Measurements from ENCODE around the gene DYSF. TPM values are rescaled to one million over a fixed set of nuclear protein-coding genes. Genes with fewer than 3 reads are reported as not detected.

DYSF gene
- total RNA-seq, 4 donors from 2014 or later: 4.2 to 12.0 (median 5.9) TPM

- Histone ChIP-seq H3K36me3 (no peaks in the 10 kb centered on the region), H3K4me3 (no peak overlapping the region), H3K9me3 (no peaks in the 10 kb centered on the region), H3K27me3 (peaks cover 0 to 16% of the 10 kb centered on the region in 2 donors), H3K4me1 (peaks cover 0 to 14% (median 0%) of the 10 kb centered on the region in 4 donors), H3K27ac (no peak overlapping the region)
- DNase-seq (ENCODE audit: low spot score in 2 of 2): no peak
- 68 to 89% methylated on average over 14 of the region's 14 CpGs for WGBS, 2 donors
- TF ChIP-seq EP300 (IDR thresholded peaks at IDR 0.05) (no peak), POLR2A (IDR thresholded peaks at IDR 0.05) (no peak), CTCF (IDR thresholded peaks at IDR 0.05) (no peak)
These were observed 93.5 kb downstream of the DYSF start for GRCh38 chr2:71546777-71547281.

- no peak for DNase-seq (ENCODE audit: low spot score in 2 of 2)
- Histone ChIP-seq H3K4me1 (peaks cover 0 to 14% (median 0%) of the 10 kb centered on the region in 4 donors), H3K4me3 (no peak overlapping the region), H3K27me3 (peaks cover 0 to 16% of the 10 kb centered on the region in 2 donors), H3K9me3 (no peaks in the 10 kb centered on the region), H3K36me3 (no peaks in the 10 kb centered on the region), H3K27ac (no peak overlapping the region)
- TF ChIP-seq CTCF (IDR thresholded peaks at IDR 0.05) (no peak), EP300 (IDR thresholded peaks at IDR 0.05) (no peak), POLR2A (IDR thresholded peaks at IDR 0.05) (no peak)
- 78 to 82% methylated on average over 12 to 13 of the region's 13 CpGs for WGBS, 2 donors
These were observed 94.4 kb downstream of the DYSF start for GRCh38 chr2:71547616-71548285.

- no peak for TF ChIP-seq POLR2A (IDR thresholded peaks at IDR 0.05)
- TF ChIP-seq EP300 (IDR thresholded peaks at IDR 0.05): no peak
- peak; percentile 61 to 93 (median 70) for TF ChIP-seq CTCF (IDR thresholded peaks at IDR 0.05)
- peak; percentile 65 to 72 for DNase-seq (ENCODE audit: low spot score in 2 of 2)
These were observed 95.5 kb downstream of the DYSF start for GRCh38 chr2:71548646-71549425.

GRCh38 chr2:71550801-71551630 is 97.7 kb downstream of the DYSF start:
- Histone ChIP-seq H3K36me3 (no peaks in the 10 kb centered on the region), H3K9me3 (no peaks in the 10 kb centered on the region), H3K27ac (no peak overlapping the region), H3K27me3 (peaks cover 0 to 6% of the 10 kb centered on the region in 2 donors), H3K4me1 (peaks cover 0 to under 1% (median 0%) of the 10 kb centered on the region in 4 donors), H3K4me3 (no peak overlapping the region)
- TF ChIP-seq EP300 (IDR thresholded peaks at IDR 0.05) (no peak), CTCF (IDR thresholded peaks at IDR 0.05) (no peak), POLR2A (IDR thresholded peaks at IDR 0.05) (no peak)
- DNase-seq (ENCODE audit: low spot score in 2 of 2): no peak
- WGBS, 2 donors: 92% methylated on average over 11 of the region's 11 CpGs

More at GRCh38 chr2:71548646-71549425, 95.5 kb downstream of the DYSF start:
- no peak overlapping the region for H3K4me3 ChIP-seq
- H3K4me1 ChIP-seq: peaks cover 0 to 14% (median 0%) of the 10 kb centered on the region in 4 donors
- H3K9me3 ChIP-seq: no peaks in the 10 kb centered on the region
- no peak overlapping the region for H3K27ac ChIP-seq
- 66 to 67% methylated on average over 21 of the region's 21 CpGs for WGBS, 2 donors
- peaks cover 0 to 16% of the 10 kb centered on the region in 2 donors for H3K27me3 ChIP-seq
- H3K36me3 ChIP-seq: no peaks in the 10 kb centered on the region
